Measurements from ENCODE around the gene MAP4. TPM values are rescaled to one million over a fixed set of nuclear protein-coding genes. Genes with fewer than 3 reads are reported as not detected.
A peak's percentile ranks its signal among the peaks of the same experiment; 100 is the strongest.
"Not testable (repeated sequence)": the region's sequence is repeated elsewhere in the genome, so short reads cannot be mapped to it uniquely, and the experiment has no call there.

Gene MAP4
- 64.9 TPM for polyA plus RNA-seq (2012; ENCODE audit: insufficient read depth, insufficient read length)

GRCh38 chr3:48016301-48016973, at the start of gene MAP4:
Gene MAP4, minus strand, starts transcription at chr3:48016416. Its CDS starts 17,556 bp downstream, at chr3:47998860.
- DNase-seq (ENCODE audit: low read depth, low spot score), result peak; percentile 43
- no peak within 1 kb of the TSS for H3K4me3 ChIP-seq (ENCODE audit: low read length)

GRCh38 chr3:48065035-48065434, 48.8 kb upstream of the MAP4 start:
- no peak overlapping the region for H3K4me3 ChIP-seq (ENCODE audit: low read length)
- DNase-seq (ENCODE audit: low read depth, low spot score), result no peak

- no peak for DNase-seq (ENCODE audit: low read depth, low spot score)
- H3K4me3 ChIP-seq (ENCODE audit: low read length), result no peak overlapping the region
Observed at GRCh38 chr3:48064292-48064829, 48.1 kb upstream of the MAP4 start.

- DNase-seq (ENCODE audit: low read depth, low spot score); H3K4me3 ChIP-seq (ENCODE audit: low read length): not testable (repeated sequence)
Observed at GRCh38 chr3:48061586-48061985, 45.4 kb upstream of the MAP4 start.

- DNase-seq (ENCODE audit: low read depth, low spot score), result no peak
- no peak overlapping the region for H3K4me3 ChIP-seq (ENCODE audit: low read length)
Observed at GRCh38 chr3:48058091-48058490, 41.9 kb upstream of the MAP4 start.

- H3K4me3 ChIP-seq (ENCODE audit: low read length), result no peak overlapping the region
- no peak for DNase-seq (ENCODE audit: low read depth, low spot score)
Observed at GRCh38 chr3:48057521-48057920, 41.3 kb upstream of the MAP4 start.

GRCh38 chr3:48047841-48048464, 31.7 kb upstream of the MAP4 start:
- no peak for DNase-seq (ENCODE audit: low read depth, low spot score)

GRCh38 chr3:48042071-48042760, 26.0 kb upstream of the MAP4 start:
- no peak overlapping the region for H3K4me3 ChIP-seq (ENCODE audit: low read length)
- no peak for DNase-seq (ENCODE audit: low read depth, low spot score)

More at GRCh38 chr3:48047841-48048464, 31.7 kb upstream of the MAP4 start:
- no peak overlapping the region for H3K4me3 ChIP-seq (ENCODE audit: low read length)

GRCh38 chr3:48039487-48040190, 23.4 kb upstream of the MAP4 start:
- no peak for DNase-seq (ENCODE audit: low read depth, low spot score)

GRCh38 chr3:48038971-48039481, 22.8 kb upstream of the MAP4 start:
- no peak for DNase-seq (ENCODE audit: low read depth, low spot score)
- H3K4me3 ChIP-seq (ENCODE audit: low read length), result no peak overlapping the region

More at GRCh38 chr3:48039487-48040190, 23.4 kb upstream of the MAP4 start:
- no peak overlapping the region for H3K4me3 ChIP-seq (ENCODE audit: low read length)

- no peak for DNase-seq (ENCODE audit: low read depth, low spot score)
- H3K4me3 ChIP-seq (ENCODE audit: low read length), result no peak overlapping the region
Observed at GRCh38 chr3:48034000-48034516, 17.8 kb upstream of the MAP4 start.

- no peak overlapping the region for H3K4me3 ChIP-seq (ENCODE audit: low read length)
- no peak for DNase-seq (ENCODE audit: low read depth, low spot score)
Observed at GRCh38 chr3:48030188-48030587, 14.0 kb upstream of the MAP4 start.

GRCh38 chr3:48026951-48027908, 11.0 kb upstream of the MAP4 start:
- DNase-seq (ENCODE audit: low read depth, low spot score), result no peak
- H3K4me3 ChIP-seq (ENCODE audit: low read length), result no peak overlapping the region

GRCh38 chr3:48026098-48026497, 9.9 kb upstream of the MAP4 start:
- H3K4me3 ChIP-seq (ENCODE audit: low read length), result no peak overlapping the region
- no peak for DNase-seq (ENCODE audit: low read depth, low spot score)

GRCh38 chr3:48024401-48024800, 8.2 kb upstream of the MAP4 start:
- no peak for DNase-seq (ENCODE audit: low read depth, low spot score)
- H3K4me3 ChIP-seq (ENCODE audit: low read length), result no peak overlapping the region

GRCh38 chr3:48023377-48023776, 7.2 kb upstream of the MAP4 start:
- DNase-seq (ENCODE audit: low read depth, low spot score), result no peak
- no peak overlapping the region for H3K4me3 ChIP-seq (ENCODE audit: low read length)

GRCh38 chr3:48022178-48022577, 6.0 kb upstream of the MAP4 start:
- DNase-seq (ENCODE audit: low read depth, low spot score), result no peak
- no peak overlapping the region for H3K4me3 ChIP-seq (ENCODE audit: low read length)

GRCh38 chr3:48018841-48019240, 2.6 kb upstream of the MAP4 start:
- DNase-seq (ENCODE audit: low read depth, low spot score), result no peak

More at GRCh38 chr3:48018841-48019240, 2.6 kb upstream of the MAP4 start:
- no peak overlapping the region for H3K4me3 ChIP-seq (ENCODE audit: low read length)

Data from Jurkat, Clone E6-1 (cell line).